RWPE2 (cell line): ENCODE data around the gene PDE4D.

Experiments
- ATAC-seq: fragments of 200-7000 bp; cut with Tn5 transposase; 3 replicates; pipeline ENCODE4 v1.9.1; 2021; ENCODE audit warnings: low read depth
- DNase-seq: peaks from one replicate; pipeline ENCODE4 v3.0.0-alpha.2; 2020; ENCODE audit warnings: low spot score
- H3K27ac ChIP-seq: fragments of 450-650 bp; 2 replicates; pipeline ENCODE4 v1.5.1; 2017; ENCODE audit warnings: mild to moderate bottlenecking; ENCODE audit not compliant: poor library complexity, severe bottlenecking
- H3K27me3 ChIP-seq: fragments of 250-450 bp; sonication (Bioruptor Pico); 2 replicates; pipeline ENCODE4 v1.5.1; 2021; ENCODE audit warnings: mild to moderate bottlenecking, moderate library complexity; ENCODE audit not compliant: insufficient read depth, poor library complexity, severe bottlenecking
- H3K36me3 ChIP-seq: fragments of 250-450 bp; sonication (Bioruptor Pico); 2 replicates; pipeline ENCODE4 v1.5.1; 2020; ENCODE audit warnings: low read depth, mild to moderate bottlenecking, moderate library complexity
- H3K4me1 ChIP-seq: fragments of 250-450 bp; sonication (Bioruptor Pico); 2 replicates; pipeline ENCODE4 v1.5.1; 2021; ENCODE audit warnings: mild to moderate bottlenecking, moderate library complexity; ENCODE audit not compliant: insufficient read depth, poor library complexity, severe bottlenecking
- H3K4me3 ChIP-seq: fragments of 250-450 bp; sonication (Bioruptor Pico); 2 replicates; pipeline ENCODE4 v1.5.1; 2021; ENCODE audit warnings: mild to moderate bottlenecking, moderate library complexity; ENCODE audit not compliant: severe bottlenecking
- H3K9me3 ChIP-seq: fragments of 250-450 bp; sonication (Bioruptor Pico); 2 replicates; pipeline ENCODE4 v1.5.1; 2021; ENCODE audit warnings: mild to moderate bottlenecking, moderate library complexity; ENCODE audit not compliant: severe bottlenecking
- TF ChIP-seq, protein P1 (sequence below): fragments of 450-650 bp; IDR thresholded peaks from one replicate; pipeline ENCODE4 v1.5.1; 2017; ENCODE audit warnings: mild to moderate bottlenecking, moderate library complexity; ENCODE audit not compliant: poor library complexity, severe bottlenecking

Gene PDE4D

DNA sequence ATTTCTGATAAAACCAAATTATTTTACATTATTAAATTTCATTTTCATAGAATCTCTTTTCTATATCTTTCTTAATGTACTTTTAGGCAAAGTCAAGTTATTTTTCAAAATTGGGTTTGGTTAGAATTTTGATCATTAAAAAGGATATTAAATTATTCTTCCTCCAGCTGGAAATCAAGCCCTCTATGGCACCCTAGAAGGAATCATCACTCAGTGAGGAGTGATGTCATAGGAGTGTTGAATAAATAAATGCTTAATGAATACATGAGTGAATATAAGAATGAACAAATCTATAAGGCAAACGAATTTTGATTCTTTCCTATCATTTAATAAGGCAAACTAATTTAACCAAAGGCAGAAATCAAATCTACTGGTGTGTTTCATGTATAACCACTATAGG, 639.9 kb downstream of the PDE4D start:
- no peak overlapping the region for H3K4me3 ChIP-seq
- H3K9me3 ChIP-seq = no peaks in the 10 kb centered on the region
- DNase-seq = no peak
- no peak overlapping the region for H3K27ac ChIP-seq
- no peaks in the 10 kb centered on the region for H3K36me3 ChIP-seq
- TF ChIP-seq, protein P1, sequence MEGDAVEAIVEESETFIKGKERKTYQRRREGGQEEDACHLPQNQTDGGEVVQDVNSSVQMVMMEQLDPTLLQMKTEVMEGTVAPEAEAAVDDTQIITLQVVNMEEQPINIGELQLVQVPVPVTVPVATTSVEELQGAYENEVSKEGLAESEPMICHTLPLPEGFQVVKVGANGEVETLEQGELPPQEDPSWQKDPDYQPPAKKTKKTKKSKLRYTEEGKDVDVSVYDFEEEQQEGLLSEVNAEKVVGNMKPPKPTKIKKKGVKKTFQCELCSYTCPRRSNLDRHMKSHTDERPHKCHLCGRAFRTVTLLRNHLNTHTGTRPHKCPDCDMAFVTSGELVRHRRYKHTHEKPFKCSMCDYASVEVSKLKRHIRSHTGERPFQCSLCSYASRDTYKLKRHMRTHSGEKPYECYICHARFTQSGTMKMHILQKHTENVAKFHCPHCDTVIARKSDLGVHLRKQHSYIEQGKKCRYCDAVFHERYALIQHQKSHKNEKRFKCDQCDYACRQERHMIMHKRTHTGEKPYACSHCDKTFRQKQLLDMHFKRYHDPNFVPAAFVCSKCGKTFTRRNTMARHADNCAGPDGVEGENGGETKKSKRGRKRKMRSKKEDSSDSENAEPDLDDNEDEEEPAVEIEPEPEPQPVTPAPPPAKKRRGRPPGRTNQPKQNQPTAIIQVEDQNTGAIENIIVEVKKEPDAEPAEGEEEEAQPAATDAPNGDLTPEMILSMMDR = no peak
- no peaks in the 10 kb centered on the region for H3K27me3 ChIP-seq
- ATAC-seq = no peak
- no peaks in the 10 kb centered on the region for H3K4me1 ChIP-seq

DNA sequence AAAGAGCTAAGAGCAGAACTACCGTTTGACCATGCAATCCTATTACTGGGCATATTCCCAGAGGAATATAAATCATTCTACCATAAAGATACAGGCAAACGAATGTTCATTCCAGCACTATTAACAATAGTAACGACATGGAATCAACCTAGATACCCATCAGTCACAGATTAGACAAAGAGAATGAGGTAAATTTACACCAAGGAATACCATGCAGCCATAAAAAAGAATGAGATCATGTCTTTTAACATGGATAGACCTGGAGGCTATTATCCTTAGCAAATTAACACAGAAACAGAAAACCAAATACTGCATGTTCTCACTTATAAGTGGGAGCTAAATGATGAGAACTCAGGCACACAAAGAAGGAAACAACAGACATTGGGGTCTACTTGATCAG, 641.9 kb downstream of the PDE4D start:
- H3K27ac ChIP-seq = no peak overlapping the region
- TF ChIP-seq, protein P1 = no peak
- no peak for DNase-seq
- peaks cover 8% of the 10 kb centered on the region for H3K4me1 ChIP-seq
- ATAC-seq = no peak
- no peaks in the 10 kb centered on the region for H3K36me3 ChIP-seq
- no peaks in the 10 kb centered on the region for H3K27me3 ChIP-seq
- no peak overlapping the region for H3K4me3 ChIP-seq
- H3K9me3 ChIP-seq = no peaks in the 10 kb centered on the region

DNA sequence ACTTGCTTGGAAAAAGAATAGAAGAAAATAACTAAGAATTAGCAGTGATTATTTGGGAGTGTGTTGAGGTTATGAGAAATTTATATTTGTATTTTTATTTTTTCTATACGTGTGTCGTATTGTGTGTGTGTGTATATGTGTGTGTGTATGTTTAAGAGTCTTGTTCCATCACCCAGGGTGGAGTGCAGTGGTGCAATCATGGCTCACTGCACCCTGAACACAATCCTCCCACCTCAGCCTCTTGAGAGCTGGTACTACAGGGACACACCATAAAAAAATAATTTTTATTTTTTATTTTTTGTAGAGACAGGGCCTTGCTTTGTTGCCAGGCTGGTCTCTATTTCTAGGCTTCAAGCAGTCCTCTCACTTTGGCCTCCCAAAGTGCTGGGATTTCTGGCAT, 643.8 kb downstream of the PDE4D start:
- no peak for ATAC-seq
- no peak overlapping the region for H3K4me3 ChIP-seq
- no peaks in the 10 kb centered on the region for H3K36me3 ChIP-seq
- TF ChIP-seq, protein P1 = no peak
- H3K27ac ChIP-seq = no peak overlapping the region
- no peaks in the 10 kb centered on the region for H3K9me3 ChIP-seq
- no peaks in the 10 kb centered on the region for H3K27me3 ChIP-seq
- DNase-seq = no peak
- peaks cover 19% of the 10 kb centered on the region for H3K4me1 ChIP-seq

DNA sequence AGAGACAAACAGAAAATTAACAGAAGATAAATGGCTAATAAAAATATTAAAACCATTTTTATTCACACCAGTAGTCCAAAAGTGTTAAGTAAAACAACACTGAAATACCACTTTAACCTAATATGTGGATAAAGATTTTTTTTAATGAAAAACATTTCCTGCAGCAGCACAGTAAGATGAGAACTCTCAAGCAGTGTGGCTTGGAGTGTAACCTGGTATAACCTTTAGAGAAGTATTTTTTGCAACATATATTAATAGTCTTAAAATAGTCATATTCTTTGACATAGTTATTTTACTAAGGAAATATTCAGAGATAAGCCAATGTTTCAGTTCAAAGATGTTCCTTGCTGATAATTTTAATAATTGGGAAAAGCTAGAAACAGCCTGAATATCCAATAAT, 644.4 kb downstream of the PDE4D start:
- H3K4me3 ChIP-seq = no peak overlapping the region
- no peaks in the 10 kb centered on the region for H3K36me3 ChIP-seq
- H3K9me3 ChIP-seq = no peaks in the 10 kb centered on the region
- H3K27ac ChIP-seq = no peak overlapping the region
- DNase-seq (no peak), ATAC-seq (no peak)
- no peaks in the 10 kb centered on the region for H3K27me3 ChIP-seq
- H3K4me1 ChIP-seq = peaks cover 19% of the 10 kb centered on the region
- TF ChIP-seq, protein P1 = no peak

DNA sequence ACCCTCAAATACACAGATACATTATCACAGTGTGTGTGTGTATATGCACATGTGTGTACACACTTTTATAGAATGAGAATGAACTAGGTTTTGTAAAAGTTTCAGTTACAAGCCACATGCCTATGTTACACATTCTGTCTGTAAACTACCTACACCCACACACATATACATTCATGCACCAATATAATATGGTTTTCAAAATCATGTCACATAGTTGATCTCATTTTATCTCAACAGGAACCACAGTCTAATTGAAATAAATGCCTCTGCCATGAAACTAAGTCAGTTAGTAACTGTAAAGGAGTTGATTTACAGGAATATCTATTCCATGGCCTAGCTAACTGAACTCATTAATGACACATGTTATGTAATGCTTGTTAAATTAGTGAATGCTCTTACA, 646.6 kb downstream of the PDE4D start:
- H3K4me3 ChIP-seq = no peak overlapping the region
- H3K27me3 ChIP-seq = no peaks in the 10 kb centered on the region
- DNase-seq (no peak), ATAC-seq (no peak; the same call in 2 of the 3 replicates)
- H3K9me3 ChIP-seq = no peaks in the 10 kb centered on the region
- H3K4me1 ChIP-seq = peaks cover 19% of the 10 kb centered on the region
- TF ChIP-seq, protein P1 = no peak
- no peaks in the 10 kb centered on the region for H3K36me3 ChIP-seq
- peak overlapping the region; percentile 66 for H3K27ac ChIP-seq
